H1 (cell line): ENCODE measurements around the gene ISM1. TPM values are rescaled to one million over a fixed set of nuclear protein-coding genes. Genes with fewer than 3 reads are reported as not detected.

ENCODE experiments used
- ASH2L ChIP-seq: fragments of 200-600, 300-600 bp; sonication (generic); IDR thresholded peaks from one replicate; pipeline ENCODE4 v1.7.1; 2017; ENCODE audit warnings: low read length
- ATF2 ChIP-seq: IDR thresholded peaks from 2 replicates; pipeline ENCODE4 v1.6.1; 2012; ENCODE audit warnings: low read length, inconsistent platforms
- ATF3 ChIP-seq: IDR thresholded peaks from 2 replicates; pipeline ENCODE4 v1.6.1; 2011; ENCODE audit warnings: low read depth, mild to moderate bottlenecking, low read length; ENCODE audit not compliant: insufficient read depth
- BACH1 ChIP-seq: IDR thresholded peaks from 2 replicates; pipeline ENCODE4 v1.6.1; 2012; ENCODE audit warnings: low read length, improper control_type of control experiment
- CBX5 ChIP-seq: fragments of 300-800, 300-1000 bp; sonication (generic); IDR thresholded peaks from 2 replicates; pipeline ENCODE4 v1.7.1; 2016; ENCODE audit warnings: antibody characterized with exemption, low read length, low read depth
- CBX8 ChIP-seq: fragments of 300-800, 300-1000 bp; sonication (generic); IDR thresholded peaks from 2 replicates; pipeline ENCODE4 v1.7.1; 2016; ENCODE audit warnings: low read depth, low read length, borderline replicate concordance
- CHD1 ChIP-seq: IDR thresholded peaks from 2 replicates; pipeline ENCODE4 v1.6.1; 2012; ENCODE audit warnings: low read depth, low read length, improper control_type of control experiment
- CREB1 ChIP-seq: IDR thresholded peaks from 2 replicates; pipeline ENCODE4 v1.6.1; 2012; ENCODE audit warnings: inconsistent platforms
- E2F6 ChIP-seq: IDR thresholded peaks from 2 replicates; pipeline ENCODE4 v1.6.1; 2012; ENCODE audit warnings: inconsistent platforms
- GTF2F1 ChIP-seq: IDR thresholded peaks from 2 replicates; pipeline ENCODE4 v1.6.1; 2012; ENCODE audit warnings: low read depth, low read length, improper control_type of control experiment, borderline replicate concordance
- KDM4A ChIP-seq: IDR thresholded peaks from one replicate; pipeline ENCODE4 v1.7.1; 2012; ENCODE audit warnings: low read depth, mild to moderate bottlenecking, moderate library complexity, low read length, inconsistent platforms; ENCODE audit not compliant: severe bottlenecking
- KDM5A ChIP-seq: fragments of 200-600 bp; IDR thresholded peaks from 2 replicates; pipeline ENCODE4 v1.7.1; 2012; ENCODE audit warnings: mild to moderate bottlenecking, low read length, inconsistent platforms, mixed read lengths
- MAX ChIP-seq: IDR thresholded peaks from 2 replicates; pipeline ENCODE4 v1.6.1; 2012; ENCODE audit warnings: inconsistent platforms
- POLR2AphosphoS5 ChIP-seq: IDR thresholded peaks from 2 replicates; pipeline ENCODE4 v1.6.1; 2011; ENCODE audit warnings: low read depth, low read length
- POU5F1 ChIP-seq: IDR thresholded peaks from 2 replicates; pipeline ENCODE4 v1.6.1; 2011; ENCODE audit warnings: low read depth, mild to moderate bottlenecking, low read length, moderate library complexity
- RAD21 ChIP-seq, 2 experiments: IDR thresholded peaks in 1 of 2; conservative IDR thresholded peaks in 1 of 2; 2 replicates each; pipeline ENCODE4 v1.6.1; 2011; ENCODE audit warnings: low read depth in 2 of 2, low read length in 2 of 2, improper control_type of control experiment in 1 of 2, inconsistent platforms in 1 of 2, mild to moderate bottlenecking in 1 of 2, moderate library complexity in 1 of 2
- RNF2 ChIP-seq: fragments of 200-900, 300-1000 bp; sonication (generic); IDR thresholded peaks from 2 replicates; pipeline ENCODE4 v1.7.1; 2016; ENCODE audit warnings: borderline replicate concordance, low read depth, mild to moderate bottlenecking, antibody characterized with exemption, low read length; ENCODE audit not compliant: poor library complexity, severe bottlenecking; ENCODE audit errors: missing control alignments
- RXRA ChIP-seq: IDR thresholded peaks from 2 replicates; pipeline ENCODE4 v1.6.1; 2011; ENCODE audit warnings: low read depth, mild to moderate bottlenecking, low read length, moderate library complexity; ENCODE audit not compliant: insufficient read depth
- SIRT6 ChIP-seq: IDR thresholded peaks from one replicate; pipeline ENCODE4 v1.7.1; 2012; ENCODE audit warnings: low read length, inconsistent platforms
- SIX5 ChIP-seq: IDR thresholded peaks from 2 replicates; pipeline ENCODE4 v1.6.1; 2011; ENCODE audit warnings: mild to moderate bottlenecking, low read depth, low read length
- TAF1 ChIP-seq: IDR thresholded peaks from 2 replicates; pipeline ENCODE4 v1.6.1; 2011; ENCODE audit warnings: mild to moderate bottlenecking, low read depth, low read length
- USF2 ChIP-seq: IDR thresholded peaks from 2 replicates; pipeline ENCODE4 v1.6.1; 2011; ENCODE audit warnings: low read length, improper control_type of control experiment
- polyA plus RNA-seq, 7 experiments: library from polyadenylated mRNA; depleted of rRNA in 3 of 7; stranded (reverse) in 5 of 7; unstranded in 2 of 7; fragments of >200 nt in 5 of 7; fragments of 200-250 nt in 2 of 7; gene quantifications; 1 replicate in 5 of 7; 2 replicates in 1 of 7; 4 replicates in 1 of 7; pipeline versions ENCODE4 v1.2.1 to v1.2.3, GENCODE V29; 2011 to 2013; ENCODE audit warnings: missing spikeins in 2 of 7, mixed read lengths in 2 of 7
- total RNA-seq: library from RNA; stranded (reverse); fragmentation: NEBNext Ultra II Directional; extraction: Animal tissue kit (Norgen Biotek cat#: 25700); gene quantifications from 2 replicates; pipeline ENCODE4 v1.2.1, GENCODE V29; 2021

The ISM1 gene
- total and polyA plus RNA-seq, 2 of the 8 experiments (the other 6 are each of a cell fraction or from before 2014, with no cell fraction given): 0.62 to 0.97 TPM

- TF ChIP-seq ATF2 (no peak), GTF2F1 (no peak), CBX5 (no peak), BACH1 (0 out of 2 replicates have a peak, but pooled peaks have one; percentile 3), KDM5A (no peak), CREB1 (no peak), POLR2AphosphoS5 (no peak), SIX5 (no peak), E2F6 (no peak), MAX (peak; percentile 67), SIRT6 (no peak), ASH2L (no peak), TAF1 (no peak), POU5F1 (no peak), ATF3 (no peak), RNF2 (no peak), RAD21 (IDR thresholded peaks at IDR 0.05 in 1 of 2, conservative IDR thresholded peaks at IDR 0.05 in 1 of 2; ENCODE audit: low read depth in 2 of 2, low read length in 2 of 2) (peak; percentile 89 to 92), USF2 (0 out of 2 replicates have a peak, but pooled peaks have one; percentile 9), CHD1 (no peak), CBX8 (no peak), RXRA (no peak), KDM4A (no peak)
Observed at GRCh38 chr20:13325033-13325432, 104.0 kb downstream of the ISM1 start (continued).
